ENCODE results near the gene GABRG3. TPM values are rescaled to one million over a fixed set of nuclear protein-coding genes. Genes with fewer than 3 reads are reported as not detected.

Gene GABRG3
- total and polyA plus RNA-seq, 2 of the 4 experiments (the other 2 are of a cell fraction): not detected

GRCh38 chr15:27456807-27457206 is 485.8 kb downstream of the GABRG3 start:
- no peak overlapping the region for H4K8ac ChIP-seq (ENCODE audit: low read depth in 2 of 2, low read length in 2 of 2)
- no peak overlapping the region for H3K23ac ChIP-seq (ENCODE audit: low read depth, low read length)
- POLR2A ChIA-PET (ENCODE audit: unreplicated experiment): no interaction called here
- H3K4ac ChIP-seq (ENCODE audit: low read depth, low read length): no peak overlapping the region
- H3K14ac ChIP-seq (replicated peaks; ENCODE audit: low read depth, low read length): no peak overlapping the region
- no peaks in the 10 kb centered on the region for H3K79me1 ChIP-seq (ENCODE audit: low read depth in 1 of 2, low read length in 2 of 2)
- no peak overlapping the region for H2AK5ac ChIP-seq (ENCODE audit: low read depth, low read length)
- in situ Hi-C loops (cut with MboI; ENCODE audit: low sequenced_read_pairs): loop anchor here (10.0 kb wide), 1 partner anchor 58 kb away; no protein-coding TSS in a partner anchor
- dilution Hi-C loops (cut with HindIII; ENCODE audit: low sequenced_read_pairs, unreplicated experiment): no loop called here
- no peak overlapping the region for H2BK20ac ChIP-seq (ENCODE audit: low read depth, low read length)
- peaks cover 31% of the 10 kb centered on the region for H3K9me3 ChIP-seq (ENCODE audit: control insufficient read depth, insufficient read depth, low read length)
- H3K4me2 ChIP-seq (ENCODE audit: low read depth, low read length): no peak overlapping the region
- H4K91ac ChIP-seq (ENCODE audit: insufficient read depth, low read depth, low read length): no peak overlapping the region
- no peak overlapping the region for H3K56ac ChIP-seq (ENCODE audit: extremely low read depth, insufficient read depth, low read length)
- DNase-seq (no peak), ATAC-seq (ENCODE audit: low read depth) (no peak)
- H2AFZ ChIP-seq (replicated peaks; ENCODE audit: low read length, poor library complexity): no peak overlapping the region
- CTCF ChIA-PET: no interaction called here
- no peaks in the 10 kb centered on the region for H3K36me3 ChIP-seq (ENCODE audit: control insufficient read depth, insufficient read depth, low read length)
- no peak overlapping the region for H2BK15ac ChIP-seq (ENCODE audit: low read depth, low read length)
- BruUV-seq (replicated peaks): no TSS peak
- TF ChIP-seq POLR2A (IDR thresholded peaks at IDR 0.05; ENCODE audit: low read depth, low read length) (no peak), CEBPB (IDR thresholded peaks at IDR 0.05; ENCODE audit: low read depth, low read length) (no peak)
- intact Hi-C loops (cut with micrococcal nuclease): no loop called here
- H3K4me3 ChIP-seq (ENCODE audit: insufficient read depth, low read depth, low read length): no peak overlapping the region
- no peak overlapping the region for H2BK5ac ChIP-seq (ENCODE audit: low read depth, low read length, poor library complexity, severe bottlenecking)
- no peaks in the 10 kb centered on the region for H4K20me1 ChIP-seq (ENCODE audit: insufficient read depth, low read length)
- no peaks in the 10 kb centered on the region for H3K27me3 ChIP-seq (ENCODE audit: control insufficient read depth, insufficient read depth, low read length)
- no peak overlapping the region for H4K5ac ChIP-seq (ENCODE audit: low read depth, low read length)
- WGBS, 2 experiments (ENCODE audit: extremely low coverage in 2 of 2, insufficient read length in 1 of 2): no CpG with 5 or more reads among the region's 6 CpGs
- no peak overlapping the region for H2AK9ac ChIP-seq (replicated peaks; ENCODE audit: low read depth, low read length, poor library complexity)
- no peak overlapping the region for H3K27ac ChIP-seq (ENCODE audit: insufficient read depth, low read length)
- H3K18ac ChIP-seq (ENCODE audit: low read depth, low read length): no peak overlapping the region
- H2BK120ac ChIP-seq (ENCODE audit: low read depth, low read length): no peak overlapping the region
- no peak overlapping the region for H3K9ac ChIP-seq (ENCODE audit: low read depth, low read length)
- H3K9me1 ChIP-seq (ENCODE audit: insufficient read depth, low read length): no peaks in the 10 kb centered on the region
- no peaks in the 10 kb centered on the region for H3K4me1 ChIP-seq (ENCODE audit: control insufficient read depth, insufficient read depth, low read length)

All from IMR-90 (cell line).